Mesothelial cell of epicardium (in vitro differentiated cells): ENCODE results near the gene OSBPL5. TPM values are rescaled to one million over a fixed set of nuclear protein-coding genes. Genes with fewer than 3 reads are reported as not detected.

Experiments
- DNase-seq, 2 experiments: peaks; one replicate each; pipeline ENCODE4 v3.0.0; 2021; ENCODE audit warnings: low spot score in 2 of 2; ENCODE audit not compliant: unreplicated experiment in 2 of 2
- H3K27ac Mint-ChIP-seq: 2 replicates; pipeline ENCODE4 v1.8.0; 2021; ENCODE audit warnings: mixed read lengths
- H3K27me3 Mint-ChIP-seq: 2 replicates; pipeline ENCODE4 v1.8.0; 2021; ENCODE audit warnings: low read depth, mixed read lengths
- H3K36me3 Mint-ChIP-seq: 2 replicates; pipeline ENCODE4 v1.8.0; 2021; ENCODE audit warnings: mixed read lengths
- H3K4me1 Mint-ChIP-seq: 2 replicates; pipeline ENCODE4 v1.8.0; 2021; ENCODE audit warnings: mixed read lengths
- H3K4me3 Mint-ChIP-seq: 2 replicates; pipeline ENCODE4 v1.8.0; 2021; ENCODE audit warnings: mild to moderate bottlenecking, moderate library complexity, mixed read lengths
- H3K9me3 Mint-ChIP-seq: 2 replicates; pipeline ENCODE4 v1.8.0; 2021; ENCODE audit warnings: mixed read lengths
- total RNA-seq: library from RNA; stranded (reverse); gene quantifications from 3 replicates; pipeline ENCODE4 v1.2.1, GENCODE V29; 2021
- TF ChIP-seq, protein P1 (sequence below): fragments of 200-600 bp; sonication (generic); IDR thresholded peaks from one replicate; pipeline ENCODE4 v1.5.0; 2021; ENCODE audit warnings: antibody characterized with exemption; ENCODE audit not compliant: unreplicated experiment

Gene OSBPL5
- total RNA-seq, 1 donor from 2014 or later: 37.1 TPM

- no peaks in the 10 kb centered on the region for H3K9me3 Mint-ChIP-seq
- no peak for DNase-seq
- peak overlapping the region; percentile 96 for H3K27ac Mint-ChIP-seq
- H3K4me3 Mint-ChIP-seq: no peak overlapping the region
- TF ChIP-seq, protein P1, sequence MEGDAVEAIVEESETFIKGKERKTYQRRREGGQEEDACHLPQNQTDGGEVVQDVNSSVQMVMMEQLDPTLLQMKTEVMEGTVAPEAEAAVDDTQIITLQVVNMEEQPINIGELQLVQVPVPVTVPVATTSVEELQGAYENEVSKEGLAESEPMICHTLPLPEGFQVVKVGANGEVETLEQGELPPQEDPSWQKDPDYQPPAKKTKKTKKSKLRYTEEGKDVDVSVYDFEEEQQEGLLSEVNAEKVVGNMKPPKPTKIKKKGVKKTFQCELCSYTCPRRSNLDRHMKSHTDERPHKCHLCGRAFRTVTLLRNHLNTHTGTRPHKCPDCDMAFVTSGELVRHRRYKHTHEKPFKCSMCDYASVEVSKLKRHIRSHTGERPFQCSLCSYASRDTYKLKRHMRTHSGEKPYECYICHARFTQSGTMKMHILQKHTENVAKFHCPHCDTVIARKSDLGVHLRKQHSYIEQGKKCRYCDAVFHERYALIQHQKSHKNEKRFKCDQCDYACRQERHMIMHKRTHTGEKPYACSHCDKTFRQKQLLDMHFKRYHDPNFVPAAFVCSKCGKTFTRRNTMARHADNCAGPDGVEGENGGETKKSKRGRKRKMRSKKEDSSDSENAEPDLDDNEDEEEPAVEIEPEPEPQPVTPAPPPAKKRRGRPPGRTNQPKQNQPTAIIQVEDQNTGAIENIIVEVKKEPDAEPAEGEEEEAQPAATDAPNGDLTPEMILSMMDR: no peak
- peaks cover 60% of the 10 kb centered on the region for H3K4me1 Mint-ChIP-seq
- peaks cover 1% of the 10 kb centered on the region for H3K36me3 Mint-ChIP-seq
- H3K27me3 Mint-ChIP-seq: peaks cover 3% of the 10 kb centered on the region
Observed at GRCh38 chr11:3153291-3153861, 11.7 kb downstream of the OSBPL5 start.

- Mint-ChIP-seq H3K4me3 (no peak overlapping the region), H3K4me1 (peaks cover 60% of the 10 kb centered on the region), H3K27me3 (peaks cover 3% of the 10 kb centered on the region), H3K36me3 (peaks cover 1% of the 10 kb centered on the region), H3K27ac (peak overlapping the region; percentile 96), H3K9me3 (no peaks in the 10 kb centered on the region)
- DNase-seq: no peak
- TF ChIP-seq, protein P1: no peak
Observed at GRCh38 chr11:3152471-3153110, 12.5 kb downstream of the OSBPL5 start.

GRCh38 chr11:3150726-3151125 lies 14.4 kb downstream of the OSBPL5 start:
- Mint-ChIP-seq H3K36me3 (peaks cover 1% of the 10 kb centered on the region), H3K9me3 (no peaks in the 10 kb centered on the region), H3K4me1 (peaks cover 43% of the 10 kb centered on the region), H3K4me3 (no peak overlapping the region), H3K27me3 (peaks cover 3% of the 10 kb centered on the region), H3K27ac (no peak overlapping the region)
- TF ChIP-seq, protein P1: no peak
- DNase-seq: no peak

GRCh38 chr11:3149852-3150188 lies 15.3 kb downstream of the OSBPL5 start:
- no peak overlapping the region for H3K27ac Mint-ChIP-seq

GRCh38 chr11:3148990-3149851 lies 15.9 kb downstream of the OSBPL5 start:
- H3K27me3 Mint-ChIP-seq: peaks cover 3% of the 10 kb centered on the region
- no peak overlapping the region for H3K4me3 Mint-ChIP-seq
- no peak for DNase-seq
- peaks cover 31% of the 10 kb centered on the region for H3K4me1 Mint-ChIP-seq
- no peak overlapping the region for H3K27ac Mint-ChIP-seq
- TF ChIP-seq, protein P1: no peak
- peaks cover 1% of the 10 kb centered on the region for H3K36me3 Mint-ChIP-seq
- no peaks in the 10 kb centered on the region for H3K9me3 Mint-ChIP-seq

More at GRCh38 chr11:3149852-3150188, 15.3 kb downstream of the OSBPL5 start:
- Mint-ChIP-seq H3K4me1 (peaks cover 36% of the 10 kb centered on the region), H3K9me3 (no peaks in the 10 kb centered on the region), H3K36me3 (peaks cover 1% of the 10 kb centered on the region), H3K4me3 (no peak overlapping the region), H3K27me3 (peaks cover 3% of the 10 kb centered on the region)
- DNase-seq: no peak
- TF ChIP-seq, protein P1: no peak
